GM19099 (cell line): ENCODE results near the gene GMPR.

Experiments
- POLR2A ChIP-seq: IDR thresholded peaks from 3 replicates; pipeline ENCODE4 v1.6.1; 2011; ENCODE audit warnings: low read depth; ENCODE audit not compliant: insufficient read length; ENCODE audit errors: extremely low read depth

Gene GMPR

DNA sequence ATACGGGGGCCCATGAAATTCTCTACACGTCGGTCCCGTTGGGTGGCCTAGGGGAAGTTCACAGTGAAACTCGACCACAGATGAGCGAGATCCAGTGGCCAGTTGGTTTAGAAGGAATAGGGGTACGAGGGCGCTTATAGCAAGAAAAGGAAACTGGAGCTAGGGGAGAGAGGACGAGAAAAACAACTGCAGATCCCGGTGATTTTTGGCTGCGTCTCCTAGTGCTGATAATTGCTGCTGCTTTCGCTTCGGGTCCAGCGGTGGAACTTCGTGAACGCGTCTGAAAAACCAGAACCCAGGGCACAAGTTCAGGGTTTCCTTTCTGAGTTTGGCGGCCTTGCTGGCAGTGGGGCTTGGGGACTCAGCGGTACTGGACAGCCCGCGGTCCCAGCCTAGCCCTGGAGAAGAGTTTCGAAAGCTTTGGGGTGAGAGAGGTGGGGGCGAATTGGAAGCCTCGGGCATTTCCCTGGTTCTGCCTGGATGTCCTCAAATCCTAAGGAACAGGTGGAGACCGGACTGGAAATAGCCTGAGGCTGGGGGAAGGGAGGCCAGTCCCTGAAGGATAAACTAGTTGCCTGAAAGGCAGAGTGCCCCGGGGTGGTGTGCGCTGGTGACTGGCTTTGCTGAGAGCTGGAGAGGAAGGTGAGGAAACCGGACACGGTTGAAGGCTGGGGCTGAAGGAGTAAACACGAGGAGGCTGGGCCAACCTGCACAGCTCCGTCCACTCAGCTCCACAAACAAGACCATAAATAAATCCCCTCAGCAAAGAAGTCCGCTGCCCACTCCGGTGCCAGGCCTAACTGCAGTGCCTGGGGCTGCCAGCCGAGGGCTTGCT, 793 bp downstream of the GMPR start:
- TF ChIP-seq POLR2A, result no peak

DNA sequence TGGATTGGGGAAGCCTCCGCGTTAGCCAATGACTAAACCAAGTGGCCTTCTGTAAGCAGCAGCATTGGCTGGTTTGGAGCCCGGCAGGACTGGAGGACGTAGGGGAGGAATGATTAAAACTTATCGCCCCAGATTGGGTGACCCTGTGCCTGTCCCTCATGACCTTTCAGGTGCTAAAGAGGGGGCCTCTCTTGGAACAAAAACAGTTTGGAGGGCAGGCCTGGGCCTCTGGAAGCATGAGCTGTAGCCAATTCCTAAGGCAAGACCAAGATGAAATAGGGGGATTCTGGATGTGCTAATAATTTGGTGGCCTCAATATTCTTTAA, 1.4 kb downstream of the GMPR start:
- no peak for TF ChIP-seq POLR2A

DNA sequence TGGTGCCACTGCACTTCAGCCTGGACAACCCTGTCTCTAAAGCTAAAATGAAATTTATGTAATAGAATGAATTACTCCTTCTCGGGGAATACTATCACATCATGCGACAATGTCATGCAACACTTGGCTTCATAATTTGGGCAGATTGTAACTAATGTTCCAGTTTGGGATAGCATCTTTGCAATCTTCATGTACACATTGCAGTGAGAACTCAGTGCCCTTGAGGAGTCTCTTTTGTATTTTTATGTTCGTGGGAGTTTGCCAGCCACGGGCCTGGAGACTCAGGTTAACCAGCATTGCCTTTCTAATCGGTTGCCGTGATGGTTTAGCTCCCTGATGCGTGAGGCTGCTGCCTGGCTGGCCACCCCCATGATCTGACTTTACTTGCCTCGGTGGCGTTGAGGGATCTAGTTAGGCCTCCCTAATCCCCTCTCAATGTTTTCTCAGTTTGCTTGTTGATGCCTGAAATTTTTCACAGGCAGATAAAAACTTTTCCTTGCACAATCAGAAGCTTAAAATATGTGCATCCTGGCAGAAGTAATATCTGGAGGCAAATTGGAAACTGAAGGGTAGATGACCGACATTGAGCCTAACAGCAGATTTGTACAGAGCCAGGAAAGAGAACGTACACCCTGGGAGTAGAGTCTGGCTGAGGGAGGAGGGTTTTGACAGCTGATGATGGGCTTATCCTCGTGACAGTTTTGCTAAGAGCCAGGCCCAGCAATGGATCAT, 2.4 kb downstream of the GMPR start:
- TF ChIP-seq POLR2A, result no peak

DNA sequence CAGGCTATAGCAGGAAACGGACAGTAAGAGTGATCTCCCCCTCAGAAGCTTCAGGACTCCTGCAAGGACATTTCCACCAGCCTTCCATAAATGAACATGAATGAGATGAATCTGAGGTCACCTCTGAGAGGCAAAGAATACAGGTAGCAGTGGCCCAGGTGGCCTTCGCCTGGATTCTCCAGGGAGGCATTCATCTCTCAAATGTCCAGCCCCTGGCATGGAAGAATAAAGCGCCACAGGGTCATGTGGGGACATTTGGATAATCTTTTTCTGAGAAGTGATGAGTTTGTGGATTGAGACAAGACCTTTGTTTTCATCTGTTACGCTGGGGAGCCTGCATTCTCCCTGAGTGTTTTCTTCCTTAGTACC, 2.9 kb downstream of the GMPR start:
- TF ChIP-seq POLR2A, result no peak

DNA sequence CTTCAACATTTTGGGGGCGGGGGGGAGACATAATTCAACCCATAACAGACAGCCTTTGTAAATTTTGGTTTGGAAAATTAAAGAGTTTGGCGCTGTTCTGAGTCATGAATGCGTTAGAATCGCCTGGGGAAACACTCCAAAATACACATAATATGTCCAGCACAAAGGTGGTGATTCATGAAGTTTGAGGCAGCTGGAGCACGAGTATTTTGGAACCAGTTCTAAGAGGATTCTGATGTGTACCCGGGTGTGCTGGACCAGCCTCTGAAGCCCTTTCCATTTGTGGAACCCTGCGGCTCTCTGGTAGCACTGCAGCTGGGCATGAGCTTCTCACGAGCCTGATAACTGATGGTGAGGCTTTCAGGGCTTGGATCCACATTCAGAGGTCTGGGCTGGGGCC, 4.7 kb downstream of the GMPR start:
- no peak for TF ChIP-seq POLR2A

DNA sequence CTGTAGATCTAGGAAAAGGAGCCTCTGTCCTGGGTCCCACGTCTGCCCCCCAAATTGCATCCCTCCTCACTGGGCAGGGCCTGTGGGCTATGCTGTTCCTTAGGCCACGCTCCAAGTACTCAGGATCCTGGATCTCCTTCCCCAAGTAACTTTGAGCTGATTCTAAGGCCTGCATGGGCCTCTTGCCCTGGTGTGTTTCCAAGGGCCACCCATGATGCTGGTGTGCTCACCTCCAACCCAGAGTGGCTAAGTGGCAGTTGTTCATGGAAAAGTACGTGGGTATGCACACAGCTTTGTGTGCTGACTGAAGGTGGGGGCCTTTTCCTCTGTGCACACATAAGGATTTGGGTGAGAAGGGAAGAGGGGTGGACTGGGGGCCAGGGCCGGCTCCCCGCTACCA, 5.3 kb downstream of the GMPR start:
- TF ChIP-seq POLR2A, result no peak

DNA sequence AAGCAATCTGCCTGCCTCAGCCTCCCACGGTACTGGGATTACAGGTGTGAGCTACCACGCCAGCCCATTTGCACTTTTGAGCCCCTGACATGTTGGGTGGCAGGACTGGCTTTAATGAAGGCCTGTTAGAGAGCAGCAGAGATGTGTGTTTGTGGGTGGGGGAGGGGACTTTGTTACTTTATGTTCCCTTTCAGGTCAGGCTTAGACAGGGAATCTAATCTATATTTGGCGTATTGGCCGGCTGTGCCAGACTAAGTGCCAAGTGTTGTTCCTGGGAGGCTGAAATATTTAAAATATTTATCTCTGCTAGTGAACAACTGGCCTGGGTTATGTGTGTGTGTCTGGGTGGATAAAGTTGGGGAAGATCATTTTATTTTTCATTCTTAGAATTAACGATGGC, 6.1 kb downstream of the GMPR start:
- TF ChIP-seq POLR2A, result no peak

DNA sequence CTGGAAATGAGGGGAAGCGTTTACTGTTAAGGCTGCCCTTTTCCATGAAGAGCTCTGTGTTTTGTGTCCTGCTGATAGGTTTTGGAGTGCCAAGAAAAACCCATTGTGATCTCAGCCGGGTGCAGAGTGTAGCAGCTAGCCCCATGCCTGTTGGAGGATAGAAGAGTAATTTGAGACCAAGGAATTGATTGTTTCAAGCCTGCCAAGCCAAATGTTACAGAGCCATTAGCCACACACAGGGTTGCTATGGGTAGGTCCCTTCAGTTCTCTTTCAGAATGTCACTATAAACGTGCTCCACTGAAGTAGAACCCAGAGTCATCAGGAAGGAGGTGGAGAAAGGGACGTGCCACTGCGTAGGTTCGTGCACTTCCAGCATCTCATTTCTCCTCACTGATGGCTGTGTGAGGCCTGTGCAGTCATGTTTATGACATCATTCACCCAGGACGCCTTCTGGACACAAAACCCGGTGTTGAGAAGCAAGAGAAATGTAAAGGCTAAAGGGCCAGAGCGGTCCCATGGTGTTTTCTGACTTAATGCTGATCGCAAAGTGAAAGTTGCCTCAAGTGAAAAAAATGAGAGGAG, 6.6 kb downstream of the GMPR start:
- no peak for TF ChIP-seq POLR2A

DNA sequence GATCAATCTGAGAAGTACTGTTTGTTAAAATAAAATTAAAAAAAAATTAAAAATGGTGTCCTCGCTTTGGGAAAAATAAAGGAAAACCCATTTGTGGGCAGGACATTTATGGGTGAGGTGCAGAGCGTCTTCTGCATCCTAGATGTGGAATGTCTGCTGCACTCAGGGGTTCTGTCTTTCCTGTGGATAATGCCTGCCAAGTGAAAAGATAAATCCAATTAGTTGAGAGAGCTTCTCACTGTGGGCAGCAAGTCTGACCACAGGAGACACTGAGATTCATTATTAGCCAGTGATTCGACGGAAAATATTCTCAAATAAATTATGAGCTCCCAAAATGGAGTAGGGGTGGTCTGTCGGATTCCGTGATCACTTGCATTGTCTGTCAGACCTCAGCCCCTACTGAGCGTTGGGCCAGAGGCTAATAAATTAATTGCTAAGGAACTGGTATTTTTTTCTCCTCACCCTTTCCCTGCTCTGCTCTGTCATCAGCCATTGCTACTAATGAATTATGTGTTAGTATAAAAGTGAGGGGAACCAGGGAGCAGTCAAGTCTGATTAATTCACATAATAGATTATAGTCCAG, 10.0 kb downstream of the GMPR start:
- TF ChIP-seq POLR2A, result no peak

DNA sequence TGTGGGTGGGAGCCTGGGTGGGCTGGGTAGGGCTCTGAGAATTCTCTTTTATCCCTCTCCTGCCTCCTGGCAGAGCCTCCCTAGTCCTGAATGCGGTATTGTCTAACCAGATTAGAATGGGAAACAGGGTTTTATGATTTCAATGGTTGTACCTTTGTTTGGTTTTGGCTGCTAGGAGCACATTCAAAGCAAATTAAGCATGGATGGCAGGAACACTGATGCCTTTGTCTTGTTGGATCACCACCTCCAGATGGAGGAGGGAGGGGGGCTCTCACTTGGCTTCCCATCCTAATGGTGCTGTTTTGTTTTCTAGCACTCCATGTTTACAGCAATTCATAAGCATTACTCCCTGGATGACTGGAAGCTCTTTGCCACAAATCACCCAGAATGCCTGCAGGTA, 11.6 kb downstream of the GMPR start:
- no peak for TF ChIP-seq POLR2A

DNA sequence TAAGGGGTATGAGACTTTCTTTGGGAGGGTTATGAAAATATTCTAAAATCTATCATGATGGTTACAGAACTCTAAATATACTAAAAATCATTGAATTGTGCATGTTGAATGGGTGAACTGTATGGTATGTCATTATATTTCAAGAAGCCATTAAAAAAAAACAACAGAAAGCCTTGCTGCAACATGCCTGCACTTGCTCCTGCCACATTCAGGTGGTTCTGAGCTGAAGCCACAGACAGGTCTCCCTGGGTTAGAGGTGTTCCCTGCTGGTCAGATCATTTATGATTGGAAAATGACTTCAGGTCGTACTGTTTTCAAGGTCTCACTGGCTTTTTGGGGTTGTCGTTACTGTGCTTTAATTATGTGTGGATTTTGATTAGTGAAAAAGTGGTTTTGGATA, 13.3 kb downstream of the GMPR start:
- no peak for TF ChIP-seq POLR2A

DNA sequence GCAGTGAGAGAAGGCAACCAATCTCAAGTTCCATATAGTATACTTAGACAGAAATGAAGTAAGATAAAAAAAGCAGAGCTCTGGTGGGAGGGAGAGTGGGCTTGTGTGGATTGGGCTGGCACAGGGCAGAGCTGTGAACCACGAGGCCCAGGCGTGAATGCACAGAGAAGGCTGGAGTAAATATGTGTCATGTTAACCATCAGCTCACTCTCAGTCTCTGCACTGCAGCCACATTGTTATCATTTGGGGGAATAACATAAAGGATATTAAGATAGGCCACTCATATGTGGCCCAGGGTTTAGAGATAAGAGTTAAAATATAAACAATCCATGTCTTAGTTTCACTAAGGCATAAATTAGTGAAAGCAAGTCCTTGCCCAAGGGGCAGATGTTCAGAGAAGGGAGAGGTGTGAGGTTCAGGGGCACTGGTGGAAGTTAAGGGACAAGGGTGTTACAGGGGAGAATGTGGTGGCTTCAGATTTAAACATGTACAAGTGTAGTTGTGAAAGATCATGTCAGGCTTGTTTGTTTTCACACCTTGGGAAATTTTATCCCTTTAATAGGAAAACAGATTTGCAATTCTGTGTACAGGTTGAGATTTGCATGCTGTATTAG, 14.4 kb downstream of the GMPR start:
- TF ChIP-seq POLR2A, result no peak

DNA sequence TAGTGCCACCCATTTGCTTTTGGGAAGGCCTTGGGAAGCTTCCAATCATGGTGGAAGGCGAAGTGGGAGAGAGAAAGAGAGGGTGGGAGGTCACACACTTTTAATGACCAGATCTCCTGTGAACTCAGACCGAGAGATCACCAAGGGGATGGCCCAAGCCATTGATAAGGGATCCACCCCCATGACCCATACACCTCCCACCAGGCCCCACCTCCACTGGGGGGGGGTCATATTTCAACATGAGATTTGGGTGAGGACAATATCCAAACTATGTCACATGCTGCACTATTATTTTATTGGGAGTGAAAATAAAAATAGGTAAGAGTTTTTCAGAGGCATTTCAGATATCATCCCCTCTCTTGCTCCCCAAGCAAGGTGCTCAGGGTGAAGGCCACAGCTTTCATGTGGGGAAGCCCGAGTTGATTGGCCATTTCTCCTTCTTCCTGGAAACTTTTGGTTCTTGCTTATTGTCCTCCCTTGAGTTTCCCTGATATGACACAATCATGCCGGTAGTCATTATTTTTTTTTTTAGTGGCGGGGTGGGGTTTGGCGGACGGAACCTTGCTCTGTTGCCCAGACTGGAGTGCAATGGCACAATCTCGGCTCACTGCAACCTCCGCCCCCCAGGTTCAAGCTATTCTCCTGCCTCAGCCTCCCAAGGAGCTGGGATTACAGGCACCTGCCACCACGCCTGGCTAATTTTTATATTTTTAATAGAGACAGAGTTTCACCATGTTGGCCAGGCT, 15.2 kb downstream of the GMPR start:
- no peak for TF ChIP-seq POLR2A

DNA sequence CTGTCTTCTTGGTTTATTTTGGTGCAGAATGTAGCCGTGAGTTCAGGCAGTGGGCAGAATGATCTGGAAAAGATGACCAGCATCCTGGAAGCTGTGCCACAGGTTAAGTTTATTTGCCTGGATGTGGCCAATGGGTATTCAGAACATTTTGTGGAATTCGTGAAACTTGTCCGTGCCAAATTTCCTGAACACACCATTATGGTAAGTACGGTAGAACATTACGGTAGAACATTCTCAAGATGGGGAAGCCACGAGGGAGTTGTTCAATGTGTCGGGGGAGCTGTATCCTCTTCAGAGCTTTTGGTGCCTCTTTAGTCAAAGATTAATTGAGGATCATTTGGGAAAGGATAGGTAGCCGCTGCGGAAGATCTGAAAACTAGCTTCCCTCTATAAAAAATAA, 16.1 kb downstream of the GMPR start:
- no peak for TF ChIP-seq POLR2A

DNA sequence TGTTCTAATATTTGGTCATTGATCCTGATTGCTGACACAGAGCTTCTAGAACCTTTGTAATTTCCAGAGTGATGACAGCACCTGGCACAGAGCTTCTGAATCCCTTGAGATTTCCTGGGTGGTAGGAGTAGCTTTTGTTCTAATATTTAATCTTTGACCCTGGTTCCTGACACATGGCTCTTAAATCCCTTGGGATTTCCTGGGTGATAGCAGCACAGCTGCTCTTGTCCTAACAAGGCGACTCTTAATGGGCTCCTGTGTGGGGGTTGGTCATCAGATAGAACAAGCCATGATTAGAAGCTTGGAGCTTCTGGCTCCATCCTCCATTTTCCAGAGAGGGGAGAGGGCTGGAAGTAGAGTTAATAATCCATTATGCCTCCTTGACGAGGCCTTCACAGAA, 18.4 kb downstream of the GMPR start:
- no peak for TF ChIP-seq POLR2A
